HEK293T (cell line): Measurements from ENCODE around the gene CEP164.

Experiments
- CTCF ChIA-PET: fragments of 350-600 bp; formaldehyde crosslinking; extraction: SDS; loops from one replicate; lab custom pipeline; 2021; ENCODE audit warnings: antibody characterized with exemption, inconsistent platforms; lab: Yijun Ruan, JAX
- POLR2A ChIA-PET: fragments of 350-600 bp; formaldehyde crosslinking; extraction: SDS; loops from one replicate; lab custom pipeline; 2020; ENCODE audit warnings: antibody characterized with exemption, inconsistent platforms; lab: Yijun Ruan, JAX
- DNase-seq: peaks from one replicate; pipeline ENCODE4 v3.0.0; 2012; ENCODE audit warnings: mixed read lengths; ENCODE audit errors: extremely low spot score
- ARNT ChIP-seq: fragments of 450-650 bp; IDR thresholded peaks from 2 replicates; pipeline ENCODE4 v1.6.1; 2017; ENCODE audit warnings: mild to moderate bottlenecking
- BHLHE40 ChIP-seq: fragments of 450-650 bp; IDR thresholded peaks from 2 replicates; pipeline ENCODE4 v1.6.1; 2016; ENCODE audit warnings: mild to moderate bottlenecking, moderate library complexity, borderline replicate concordance
- CTBP1 ChIP-seq: fragments of 450-650 bp; IDR thresholded peaks from 2 replicates; pipeline ENCODE4 v1.6.1; 2016; ENCODE audit warnings: borderline replicate concordance
- ELF4 ChIP-seq: fragments of 450-650 bp; IDR thresholded peaks from 2 replicates; pipeline ENCODE4 v1.6.1; 2017; ENCODE audit warnings: antibody characterized with exemption
- FOXA1 ChIP-seq: fragments of 450-650 bp; IDR thresholded peaks from 2 replicates; pipeline ENCODE4 v1.6.1; 2016; ENCODE audit warnings: mild to moderate bottlenecking
- FOXK2 ChIP-seq: fragments of 450-650 bp; IDR thresholded peaks from 2 replicates; pipeline ENCODE4 v1.6.1; 2016; ENCODE audit warnings: mild to moderate bottlenecking
- FOXM1 ChIP-seq: fragments of 450-650 bp; IDR thresholded peaks from 2 replicates; pipeline ENCODE4 v1.6.1; 2017; ENCODE audit warnings: mild to moderate bottlenecking, borderline replicate concordance
- HDGF ChIP-seq: fragments of 450-650 bp; IDR thresholded peaks from 2 replicates; pipeline ENCODE4 v1.6.1; 2017; ENCODE audit warnings: antibody characterized with exemption, borderline replicate concordance
- L3MBTL2 ChIP-seq: fragments of 450-650 bp; conservative IDR thresholded peaks from 2 replicates; pipeline ENCODE4 v1.6.1; 2016; ENCODE audit warnings: mild to moderate bottlenecking
- LEF1 ChIP-seq: fragments of 450-650 bp; IDR thresholded peaks from 2 replicates; pipeline ENCODE4 v1.6.1; 2017; ENCODE audit warnings: mild to moderate bottlenecking, borderline replicate concordance
- NFRKB ChIP-seq: fragments of 450-650 bp; IDR thresholded peaks from 2 replicates; pipeline ENCODE4 v1.6.1; 2016; ENCODE audit warnings: mild to moderate bottlenecking, moderate library complexity
- SP1 ChIP-seq: fragments of 450-650 bp; IDR thresholded peaks from 2 replicates; pipeline ENCODE4 v1.6.1; 2017
- SUZ12 ChIP-seq: fragments of 450-650 bp; IDR thresholded peaks from 2 replicates; pipeline ENCODE4 v1.6.1; 2016; ENCODE audit warnings: mild to moderate bottlenecking
- TARDBP ChIP-seq: fragments of 450-650 bp; IDR thresholded peaks from 2 replicates; pipeline ENCODE4 v1.6.1; 2016
- ZNF384 ChIP-seq: fragments of 450-650 bp; IDR thresholded peaks from 2 replicates; pipeline ENCODE4 v1.6.1; 2016
- TF ChIP-seq, protein P1 (sequence below): fragments of 450-650 bp; IDR thresholded peaks from 2 replicates; pipeline ENCODE4 v1.6.1; 2016

The CEP164 gene

DNA sequence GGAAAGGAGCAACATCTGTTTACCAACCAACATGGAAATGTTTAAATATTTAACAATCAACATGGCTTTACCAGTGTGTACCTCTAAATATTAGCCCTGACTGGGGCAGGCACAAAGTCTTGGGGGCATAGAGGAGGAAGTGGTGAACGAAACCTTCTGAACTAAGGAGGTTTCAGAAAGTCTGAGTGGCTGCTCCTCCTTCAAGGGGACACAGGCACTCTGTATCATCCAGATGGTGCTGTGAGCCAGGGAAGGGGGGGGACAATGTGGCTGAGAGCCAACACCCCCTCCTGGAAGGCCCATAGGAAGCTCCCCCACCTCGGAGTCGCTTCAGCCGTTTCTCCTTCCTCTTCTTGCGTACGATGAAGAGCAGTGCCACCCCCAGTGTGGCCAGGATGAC, 107.7 kb downstream of the CEP164 start:
- ChIA-PET CTCF (no interaction called here), POLR2A (no interaction called here)
- no peak for TF ChIP-seq CTBP1
- no peak for TF ChIP-seq ZNF384
- no peak for TF ChIP-seq L3MBTL2
- TF ChIP-seq HDGF, result no peak
- TF ChIP-seq FOXM1, result no peak
- TF ChIP-seq SUZ12, result no peak
- TF ChIP-seq FOXA1, result no peak
- TF ChIP-seq NFRKB, result no peak
- TF ChIP-seq ELF4, result no peak
- TF ChIP-seq, protein P1, sequence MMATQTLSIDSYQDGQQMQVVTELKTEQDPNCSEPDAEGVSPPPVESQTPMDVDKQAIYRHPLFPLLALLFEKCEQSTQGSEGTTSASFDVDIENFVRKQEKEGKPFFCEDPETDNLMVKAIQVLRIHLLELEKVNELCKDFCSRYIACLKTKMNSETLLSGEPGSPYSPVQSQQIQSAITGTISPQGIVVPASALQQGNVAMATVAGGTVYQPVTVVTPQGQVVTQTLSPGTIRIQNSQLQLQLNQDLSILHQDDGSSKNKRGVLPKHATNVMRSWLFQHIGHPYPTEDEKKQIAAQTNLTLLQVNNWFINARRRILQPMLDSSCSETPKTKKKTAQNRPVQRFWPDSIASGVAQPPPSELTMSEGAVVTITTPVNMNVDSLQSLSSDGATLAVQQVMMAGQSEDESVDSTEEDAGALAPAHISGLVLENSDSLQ, result no peak
- no peak for TF ChIP-seq ARNT
- no peak for TF ChIP-seq BHLHE40
- no peak for TF ChIP-seq LEF1
- no peak for DNase-seq

DNA sequence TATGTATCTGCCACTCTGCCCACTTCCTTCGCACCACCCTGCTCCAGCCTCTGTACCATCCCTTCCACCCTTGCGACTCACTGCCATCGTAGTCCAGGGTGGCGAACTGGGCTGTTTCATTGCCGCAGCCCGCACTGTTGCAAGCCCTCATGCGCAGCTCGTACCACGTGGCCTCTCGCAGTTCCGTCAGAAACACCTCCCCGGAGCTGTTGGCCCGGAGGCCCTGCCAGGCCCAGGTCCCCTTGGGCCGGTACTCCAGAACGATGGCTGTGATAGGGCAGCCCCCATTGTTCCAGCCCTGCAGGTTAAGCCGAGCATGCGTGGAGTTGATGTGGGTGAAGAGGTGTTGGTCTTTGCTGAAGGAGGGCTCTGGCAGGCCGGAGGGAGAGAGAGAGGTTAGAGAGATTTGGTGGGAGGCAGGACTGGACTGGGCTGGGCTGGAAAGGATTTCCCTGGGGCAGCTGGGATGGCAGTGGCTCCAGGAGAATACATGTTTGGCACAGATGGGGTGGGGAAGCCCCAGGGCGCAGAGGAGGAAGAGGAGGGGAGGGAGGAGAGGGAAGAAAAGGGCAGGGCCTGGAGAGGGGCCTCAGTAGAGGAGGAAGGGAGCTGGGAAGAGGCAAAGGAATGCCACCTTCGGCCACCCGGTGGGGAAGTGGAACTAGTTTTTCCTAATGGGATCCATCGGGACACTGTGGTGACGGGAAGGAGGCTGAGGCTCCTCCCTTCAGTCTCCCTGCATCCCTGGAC, 109.6 kb downstream of the CEP164 start:
- TF ChIP-seq FOXM1 (no peak), HDGF (no peak), TARDBP (no peak), ARNT (no peak), FOXA1 (no peak), FOXK2 (no peak), ELF4 (no peak), NFRKB (no peak), CTBP1 (no peak), ZNF384 (no peak), L3MBTL2 (no peak), BHLHE40 (no peak), SUZ12 (no peak), SP1 (no peak), LEF1 (no peak)
- TF ChIP-seq, protein P1, result no peak
- ChIA-PET POLR2A (no interaction called here), CTCF (interaction anchor here (1.7 kb wide), 1 partner anchor 11 kb away, joined by 6 read pairs; no protein-coding TSS in a partner anchor)
- DNase-seq, result no peak

DNA sequence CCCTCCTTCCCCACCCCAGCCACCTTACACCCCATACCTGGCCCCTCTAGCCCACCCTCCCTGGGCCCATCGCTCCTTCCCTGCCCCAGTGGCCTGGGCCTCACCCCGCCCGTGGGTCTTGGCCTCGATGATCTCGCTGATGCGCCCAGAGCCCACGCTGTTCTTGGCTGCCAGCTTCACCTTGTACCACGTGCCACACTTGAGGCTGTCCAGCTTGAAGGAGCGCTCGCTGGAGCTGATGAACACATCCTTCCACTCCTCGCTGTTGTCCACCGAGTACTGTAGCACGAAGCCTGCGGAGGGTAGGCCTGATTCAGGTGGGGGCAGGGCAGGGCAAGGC, 110.1 kb downstream of the CEP164 start:
- DNase-seq, result no peak
- POLR2A ChIA-PET, result no interaction called here
- CTCF ChIA-PET, result interaction anchor here (1.7 kb wide), 1 partner anchor 11 kb away, joined by 6 read pairs; no protein-coding TSS in a partner anchor
- no peak for TF ChIP-seq ELF4
- no peak for TF ChIP-seq HDGF
- TF ChIP-seq TARDBP, result no peak
- no peak for TF ChIP-seq CTBP1
- no peak for TF ChIP-seq SP1
- no peak for TF ChIP-seq FOXA1
- TF ChIP-seq SUZ12, result no peak
- no peak for TF ChIP-seq NFRKB
- TF ChIP-seq BHLHE40, result no peak
- TF ChIP-seq, protein P1, result no peak
- TF ChIP-seq FOXK2, result no peak
- TF ChIP-seq FOXM1, result no peak

DNA sequence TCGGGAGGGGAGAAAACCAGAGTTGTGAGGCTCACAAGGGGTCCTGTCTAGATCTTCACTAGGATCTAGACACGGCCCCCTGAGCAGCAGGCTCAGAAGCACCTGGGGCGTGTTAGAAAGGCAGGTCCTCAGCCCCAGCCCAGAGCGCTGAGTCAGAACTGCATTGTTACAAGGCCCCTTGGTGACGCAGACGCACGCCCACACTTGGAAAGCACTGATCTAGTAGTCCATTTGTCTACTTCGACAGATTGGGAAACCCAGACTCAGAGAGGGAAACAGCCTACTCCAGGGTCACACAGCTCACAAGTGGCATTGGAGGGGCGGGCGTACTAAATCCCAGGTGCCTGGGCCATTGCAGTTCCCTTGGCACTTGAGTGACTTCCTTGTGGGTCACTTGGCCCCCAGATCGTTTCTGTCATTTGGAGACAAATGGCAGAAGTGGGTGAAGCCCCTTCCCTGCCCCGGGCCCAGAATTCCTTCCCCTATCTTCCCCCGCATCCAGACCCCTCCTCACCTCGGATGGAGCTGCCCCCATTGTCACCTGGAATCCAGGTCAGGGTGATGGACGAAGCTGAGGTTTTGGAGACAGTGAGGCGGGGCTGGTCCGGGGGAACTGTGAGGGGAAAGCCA, 110.8 kb downstream of the CEP164 start:
- TF ChIP-seq, protein P1, result no peak
- TF ChIP-seq ARNT (no peak), SUZ12 (no peak)
- DNase-seq, result no peak
- POLR2A ChIA-PET, result no interaction called here
- CTCF ChIA-PET, result interaction anchor here (1.7 kb wide), 1 partner anchor 12 kb away, joined by 6 read pairs; no protein-coding TSS in a partner anchor

DNA sequence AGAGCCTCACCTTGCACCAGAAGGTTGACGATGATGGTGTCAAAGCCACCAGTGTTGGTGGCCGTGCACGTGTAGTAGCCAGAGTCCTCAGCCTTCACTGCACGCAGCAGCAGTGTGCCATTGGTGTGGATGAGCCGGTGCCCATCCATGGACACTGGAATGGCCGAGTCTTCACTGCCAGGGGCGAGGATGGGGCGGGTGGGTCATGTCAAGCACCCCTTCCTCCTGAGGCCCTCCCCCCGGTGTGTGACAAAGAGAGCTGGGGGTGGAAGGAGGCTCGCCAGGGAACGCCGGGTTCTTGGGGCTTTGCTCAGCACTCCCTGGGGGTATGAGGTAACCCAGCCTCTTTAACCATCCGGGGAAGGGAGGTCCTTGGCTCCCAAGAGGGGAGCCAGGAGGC, 111.6 kb downstream of the CEP164 start:
- TF ChIP-seq LEF1 (no peak), TARDBP (no peak), BHLHE40 (no peak), SUZ12 (no peak), NFRKB (no peak), FOXK2 (no peak), FOXA1 (no peak), ELF4 (no peak), CTBP1 (no peak), SP1 (no peak), ZNF384 (no peak)
- ChIA-PET CTCF (no interaction called here), POLR2A (no interaction called here)
- no peak for DNase-seq
